ENCODE measurements around the gene CNTNAP2. TPM values are rescaled to one million over a fixed set of nuclear protein-coding genes. Genes with fewer than 3 reads are reported as not detected.

Gene CNTNAP2
- total RNA-seq, 3 donors from 2014 or later (not counting 1 experiment from before 2014, with no cell fraction given) = 0.18 to 1.1 TPM; not detected in 1

- H3K9me3 Mint-ChIP-seq = peaks cover 4 to 13% of the 10 kb centered on the region in 2 donors
- DNase-seq = no peak
- Histone ChIP-seq H3K27me3 (ENCODE audit: control insufficient read depth, insufficient read depth, low read length) (no peaks in the 10 kb centered on the region), H3K4me3 (ENCODE audit: low read length) (no peak overlapping the region), H3K27ac (ENCODE audit: low read length) (no peak overlapping the region), H3K9me3 (ENCODE audit: control insufficient read depth, insufficient read depth, low read length) (no peaks in the 10 kb centered on the region), H3K36me3 (ENCODE audit: control insufficient read depth, insufficient read depth, low read length) (no peaks in the 10 kb centered on the region), H3K4me1 (ENCODE audit: control insufficient read depth, insufficient read depth, low read length) (no peaks in the 10 kb centered on the region)
- H3K27ac Mint-ChIP-seq = no peak overlapping the region
- H3K4me3 Mint-ChIP-seq = no peak overlapping the region
- H3K36me3 Mint-ChIP-seq = peaks cover 8% of the 10 kb centered on the region
- no peak for ATAC-seq
- no peak for TF ChIP-seq CTCF (IDR thresholded peaks at IDR 0.05)
- intact Hi-C loops (cut with micrococcal nuclease) = no loop called here
- 83% methylated on average over 3 of the region's 3 CpGs for WGBS (ENCODE audit: insufficient coverage)
- H3K4me1 Mint-ChIP-seq = peaks cover 0 to 7% of the 10 kb centered on the region in 2 donors
- H3K27me3 Mint-ChIP-seq (ENCODE audit: low read depth in 2 of 2) = no peaks in the 10 kb centered on the region
Observed at GRCh38 chr7:147400221-147400689, 1283.7 kb downstream of the CNTNAP2 start.

- Histone ChIP-seq H3K4me3 (ENCODE audit: low read length) (no peak overlapping the region), H3K36me3 (ENCODE audit: control insufficient read depth, insufficient read depth, low read length) (no peaks in the 10 kb centered on the region), H3K9me3 (ENCODE audit: control insufficient read depth, insufficient read depth, low read length) (no peaks in the 10 kb centered on the region), H3K27ac (ENCODE audit: low read length) (no peak overlapping the region), H3K4me1 (ENCODE audit: control insufficient read depth, insufficient read depth, low read length) (no peaks in the 10 kb centered on the region), H3K27me3 (ENCODE audit: control insufficient read depth, insufficient read depth, low read length) (no peaks in the 10 kb centered on the region)
- intact Hi-C loops (cut with micrococcal nuclease) = no loop called here
- no peak overlapping the region for H3K4me3 Mint-ChIP-seq
- no peak for TF ChIP-seq CTCF (IDR thresholded peaks at IDR 0.05)
- peaks cover 8% of the 10 kb centered on the region for H3K36me3 Mint-ChIP-seq
- H3K4me1 Mint-ChIP-seq = peaks cover 0 to 7% of the 10 kb centered on the region in 2 donors
- no peak overlapping the region for H3K27ac Mint-ChIP-seq
- H3K27me3 Mint-ChIP-seq (ENCODE audit: low read depth in 2 of 2) = no peaks in the 10 kb centered on the region
- ATAC-seq (no peak), DNase-seq (no peak)
- peaks cover 4 to 13% of the 10 kb centered on the region in 2 donors for H3K9me3 Mint-ChIP-seq
- WGBS (ENCODE audit: insufficient coverage) = no CpG with 5 or more reads among the region's 1 CpG
Observed at GRCh38 chr7:147400925-147401324, 1284.3 kb downstream of the CNTNAP2 start.

GRCh38 chr7:147405621-147406020 is 1289.0 kb downstream of the CNTNAP2 start:
- Histone ChIP-seq H3K36me3 (ENCODE audit: control insufficient read depth, insufficient read depth, low read length) (no peaks in the 10 kb centered on the region), H3K27ac (ENCODE audit: low read length) (no peak overlapping the region), H3K4me3 (ENCODE audit: low read length) (no peak overlapping the region), H3K9me3 (ENCODE audit: control insufficient read depth, insufficient read depth, low read length) (peaks cover 4% of the 10 kb centered on the region), H3K27me3 (ENCODE audit: control insufficient read depth, insufficient read depth, low read length) (no peaks in the 10 kb centered on the region), H3K4me1 (ENCODE audit: control insufficient read depth, insufficient read depth, low read length) (no peaks in the 10 kb centered on the region)
- 95% methylated on average over 3 of the region's 4 CpGs for WGBS (ENCODE audit: insufficient coverage)
- Mint-ChIP-seq H3K9me3 (peaks cover 6 to 12% of the 10 kb centered on the region in 2 donors), H3K4me1 (no peaks in the 10 kb centered on the region), H3K36me3 (peaks cover 15% of the 10 kb centered on the region), H3K27me3 (ENCODE audit: low read depth in 2 of 2) (no peaks in the 10 kb centered on the region), H3K4me3 (no peak overlapping the region), H3K27ac (no peak overlapping the region)
- DNase-seq (no peak), ATAC-seq (no peak)
- no peak for TF ChIP-seq CTCF (IDR thresholded peaks at IDR 0.05)
- intact Hi-C loops (cut with micrococcal nuclease) = no loop called here

- no peak overlapping the region for H3K27ac Mint-ChIP-seq
- H3K36me3 Mint-ChIP-seq = peaks cover 15% of the 10 kb centered on the region
- TF ChIP-seq CTCF (IDR thresholded peaks at IDR 0.05) = no peak
- no peak overlapping the region for H3K27ac ChIP-seq (ENCODE audit: low read length)
- no peak overlapping the region for H3K4me3 Mint-ChIP-seq
- H3K9me3 ChIP-seq (ENCODE audit: control insufficient read depth, insufficient read depth, low read length) = peaks cover 4% of the 10 kb centered on the region
- intact Hi-C loops (cut with micrococcal nuclease) = no loop called here
- H3K4me1 ChIP-seq (ENCODE audit: control insufficient read depth, insufficient read depth, low read length) = no peaks in the 10 kb centered on the region
- no peaks in the 10 kb centered on the region for H3K4me1 Mint-ChIP-seq
- 74% methylated on average over 3 of the region's 3 CpGs for WGBS (ENCODE audit: insufficient coverage)
- ATAC-seq (no peak), DNase-seq (no peak)
- no peaks in the 10 kb centered on the region for H3K36me3 ChIP-seq (ENCODE audit: control insufficient read depth, insufficient read depth, low read length)
- H3K27me3 Mint-ChIP-seq (ENCODE audit: low read depth in 2 of 2) = no peaks in the 10 kb centered on the region
- H3K9me3 Mint-ChIP-seq = peaks cover 6 to 12% of the 10 kb centered on the region in 2 donors
- no peaks in the 10 kb centered on the region for H3K27me3 ChIP-seq (ENCODE audit: control insufficient read depth, insufficient read depth, low read length)
- H3K4me3 ChIP-seq (ENCODE audit: low read length) = no peak overlapping the region
Observed at GRCh38 chr7:147406521-147407135, 1290.0 kb downstream of the CNTNAP2 start.

Measured in natural killer cell (primary cell).